Hematopoietic multipotent progenitor cell (in vitro differentiated cells): Measurements from ENCODE around the gene IRX5. TPM values are rescaled to one million over a fixed set of nuclear protein-coding genes. Genes with fewer than 3 reads are reported as not detected.

Source experiments
- DNase-seq, 3 donors: peaks; one replicate each; pipeline ENCODE4 v3.0.0-alpha.2; 2011 to 2015; ENCODE audit warnings: low read depth in 2 of 3, low spot score in 2 of 3
- total RNA-seq: library from RNA; depleted of rRNA; stranded (reverse); fragments of >200 nt; gene quantifications from one replicate; pipeline ENCODE4 v1.2.3, GENCODE V29; 2012

Gene IRX5
- total RNA-seq, 1 donor = under 0.01 TPM

- DNase-seq = peak; percentile 70 to 99 (median 99)
Observed at GRCh38 chr16:54929090-54930004, 1.3 kb upstream of the IRX5 start.

- DNase-seq = no peak
Observed at GRCh38 chr16:54930869-54931119, 129 bp downstream of the IRX5 start.

- DNase-seq = peak in 1 of 3 donors; percentile 25
Observed at GRCh38 chr16:54931120-54932014, 702 bp downstream of the IRX5 start.

- no peak for DNase-seq
Observed at GRCh38 chr16:54932021-54932660, 1.5 kb downstream of the IRX5 start.

GRCh38 chr16:54932737-54933254 lies 2.1 kb downstream of the IRX5 start:
- DNase-seq = no peak

GRCh38 chr16:54933281-54934011 lies 2.8 kb downstream of the IRX5 start:
- DNase-seq = peak in 1 of 3 donors; percentile 26

- DNase-seq = peak in 1 of 3 donors; percentile 27
Observed at GRCh38 chr16:54934481-54935265, 4.0 kb downstream of the IRX5 start.

GRCh38 chr16:54935266-54935968 lies 4.8 kb downstream of the IRX5 start:
- DNase-seq = peak in 1 of 3 donors; percentile 45

GRCh38 chr16:54936201-54936978 lies 5.7 kb downstream of the IRX5 start:
- peak in 1 of 3 donors; percentile 33 for DNase-seq

GRCh38 chr16:54936979-54937670 lies 6.5 kb downstream of the IRX5 start:
- DNase-seq = peak in 1 of 3 donors; percentile 71

- no peak for DNase-seq
Observed at GRCh38 chr16:54937671-54938211, 7.1 kb downstream of the IRX5 start.

GRCh38 chr16:54938212-54939028 lies 7.8 kb downstream of the IRX5 start:
- peak in 1 of 3 donors; percentile 56 for DNase-seq

GRCh38 chr16:54939029-54939346 lies 8.3 kb downstream of the IRX5 start:
- DNase-seq = no peak

GRCh38 chr16:54939510-54940278 lies 9.0 kb downstream of the IRX5 start:
- DNase-seq = peak in 1 of 3 donors; percentile 20

- DNase-seq = no peak
Observed at GRCh38 chr16:54940279-54940604, 9.6 kb downstream of the IRX5 start.
